Measurements from ENCODE around the gene TCP11L2. TPM values are rescaled to one million over a fixed set of nuclear protein-coding genes. Genes with fewer than 3 reads are reported as not detected.

TCP11L2 gene
- total and polyA plus RNA-seq, 2 of the 8 experiments (the other 6 are each of a cell fraction or from before 2014, with no cell fraction given), result 2.1 to 7.1 TPM

GRCh38 chr12:106344131-106344530 is 41.6 kb downstream of the TCP11L2 start:
- no peaks in the 10 kb centered on the region for H3K79me1 ChIP-seq (ENCODE audit: low read depth, low read length)

More at GRCh38 chr12:106344131-106344530, 41.6 kb downstream of the TCP11L2 start:
- H3K23ac ChIP-seq (ENCODE audit: insufficient read length), result no peak overlapping the region
- no peak overlapping the region for H4K5ac ChIP-seq (ENCODE audit: insufficient read length, low read depth, low read length)
- no peak overlapping the region for H3K4me2 ChIP-seq (ENCODE audit: insufficient read depth in 1 of 2, low read depth in 2 of 2, low read length in 2 of 2)
- H3K14ac ChIP-seq (ENCODE audit: insufficient read length), result no peak overlapping the region
- no peaks in the 10 kb centered on the region for H3K9me3 ChIP-seq (ENCODE audit: insufficient read depth in 2 of 2, low read depth in 1 of 2, low read length in 1 of 2)
- no peaks in the 10 kb centered on the region for H3K79me2 ChIP-seq (ENCODE audit: control insufficient read depth in 1 of 2, insufficient read depth in 2 of 2, low read length in 2 of 2)
- H3K4me3 ChIP-seq (ENCODE audit: extremely low read depth in 1 of 4, insufficient read depth in 2 of 4, low read depth in 3 of 4, low read length in 4 of 4), result no peak overlapping the region
- DNase-seq (ENCODE audit: low read depth in 1 of 2, low spot score in 2 of 2) (no peak), FAIRE-seq (no peak)
- H2BK12ac ChIP-seq (ENCODE audit: low read depth, low read length), result no peak overlapping the region
- no peaks in the 10 kb centered on the region for H3K23me2 ChIP-seq (ENCODE audit: low read depth, low read length)
- H4K91ac ChIP-seq (replicated peaks; ENCODE audit: insufficient read length, low read length), result no peak overlapping the region
- TF ChIP-seq SIN3A (conservative IDR thresholded peaks at IDR 0.05 in 1 of 2, IDR thresholded peaks at IDR 0.05 in 1 of 2; ENCODE audit: low read depth in 1 of 2, low read length in 2 of 2) (no peak), RNF2 (IDR thresholded peaks at IDR 0.05; ENCODE audit: borderline replicate concordance, low read depth, low read length, missing control alignments, poor library complexity, severe bottlenecking) (no peak), EGR1 (IDR thresholded peaks at IDR 0.05; ENCODE audit: borderline replicate concordance, low read depth, low read length) (no peak), GABPA (IDR thresholded peaks at IDR 0.05; ENCODE audit: borderline replicate concordance, insufficient read depth, low read length) (no peak), GTF2F1 (IDR thresholded peaks at IDR 0.05; ENCODE audit: borderline replicate concordance, low read depth, low read length) (no peak), CHD1 (IDR thresholded peaks at IDR 0.05; ENCODE audit: low read depth, low read length) (no peak), CHD2 (IDR thresholded peaks at IDR 0.05; ENCODE audit: low read length) (no peak), RXRA (IDR thresholded peaks at IDR 0.05; ENCODE audit: insufficient read depth, low read depth, low read length) (no peak)
- TF ChIP-seq, protein P1, sequence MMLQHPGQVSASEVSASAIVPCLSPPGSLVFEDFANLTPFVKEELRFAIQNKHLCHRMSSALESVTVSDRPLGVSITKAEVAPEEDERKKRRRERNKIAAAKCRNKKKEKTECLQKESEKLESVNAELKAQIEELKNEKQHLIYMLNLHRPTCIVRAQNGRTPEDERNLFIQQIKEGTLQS (IDR thresholded peaks at IDR 0.05; ENCODE audit: insufficient read depth, low read depth, low read length), result no peak
- no peak overlapping the region for H2BK5ac ChIP-seq (ENCODE audit: low read depth, low read length)
- 89% methylated on average over 5 of the region's 5 CpGs; no CpG with 5 or more reads in 1 of the 2 experiments for WGBS, 2 experiments (ENCODE audit: extremely low coverage in 1 of 2, insufficient coverage in 1 of 2, insufficient read length in 1 of 2, insufficient replicate concordance in 2 of 2, low coverage in 1 of 2, low lambda C conversion rate in 2 of 2, missing lambda C conversion rate in 1 of 2)
- H3K18ac ChIP-seq (ENCODE audit: extremely low read depth, low read length), result no peak overlapping the region
- no peak overlapping the region for H3K27ac ChIP-seq (ENCODE audit: low read depth, low read length)
- H2AFZ ChIP-seq (ENCODE audit: low read length), result no peak overlapping the region
- no peak overlapping the region for H2AK5ac ChIP-seq (ENCODE audit: low read depth, low read length)
- H3K56ac ChIP-seq (replicated peaks; ENCODE audit: insufficient read length, low read depth, low read length), result no peak overlapping the region
- no peak overlapping the region for H3K9ac ChIP-seq (replicated peaks in 1 of 4; ENCODE audit: extremely low read depth in 1 of 4, low read depth in 3 of 4, low read length in 3 of 4)
- H3K4me1 ChIP-seq (replicated peaks in 1 of 4; ENCODE audit: control insufficient read depth in 3 of 4, insufficient read depth in 4 of 4, low read length in 3 of 4), result no peaks in the 10 kb centered on the region
- H2BK20ac ChIP-seq (ENCODE audit: low read length), result no peak overlapping the region
- H4K20me1 ChIP-seq (replicated peaks in 1 of 2; ENCODE audit: control insufficient read depth in 1 of 2, insufficient read depth in 2 of 2, low read length in 2 of 2), result no peaks in the 10 kb centered on the region
- no peaks in the 10 kb centered on the region for H3K36me3 ChIP-seq (ENCODE audit: control insufficient read depth in 2 of 4, insufficient read depth in 4 of 4, low read length in 3 of 4)
- ChIA-PET CTCF (ENCODE audit: partially characterized antibody) (interaction anchor here (1.1 to 1.4 kb wide), 2 partner anchors 12 to 13 kb away, joined by 3 to 4 read pairs; partner anchors contain the start of gene POLR3B), POLR2A (ENCODE audit: partially characterized antibody) (no interaction called here)
- no peak overlapping the region for H2BK120ac ChIP-seq (replicated peaks; ENCODE audit: low read depth, low read length)
- H2BK15ac ChIP-seq (ENCODE audit: low read length), result no peak overlapping the region
- no peak overlapping the region for H4K8ac ChIP-seq (ENCODE audit: extremely low read depth, insufficient read depth, low read length)
- H3K27me3 ChIP-seq (replicated peaks in 1 of 4; ENCODE audit: control insufficient read depth in 3 of 4, extremely low read depth in 1 of 4, insufficient read depth in 3 of 4, low read length in 3 of 4), result no peaks in the 10 kb centered on the region
- no peak overlapping the region for H3K4ac ChIP-seq (replicated peaks; ENCODE audit: insufficient read length, low read depth, low read length)
